Ascending aorta (tissue), 2 donors: ENCODE measurements around the gene TMEM145. TPM values are rescaled to one million over a fixed set of nuclear protein-coding genes. Genes with fewer than 3 reads are reported as not detected.

ENCODE experiments used
- DNase-seq, 2 donors: peaks; one replicate each; pipeline ENCODE4 v3.0.0-alpha.2; 2019; ENCODE audit warnings: low spot score in 2 of 2
- H3K27ac ChIP-seq, 2 donors: fragments of 200-600 bp; sonication (generic); one replicate each; pipeline ENCODE4 v1.5.1; 2016 to 2017; ENCODE audit warnings: mild to moderate bottlenecking in 1 of 2
- H3K27me3 ChIP-seq: fragments of 200-600 bp; sonication (generic); one replicate; pipeline ENCODE4 v1.5.1; 2017
- H3K36me3 ChIP-seq, 2 donors: fragments of 200-600 bp; sonication (generic); one replicate each; pipeline ENCODE4 v1.5.1; 2016
- H3K4me1 ChIP-seq, 2 donors: fragments of 200-600 bp; sonication (generic); one replicate each; pipeline ENCODE4 v1.5.1; 2016 to 2017; ENCODE audit warnings: mild to moderate bottlenecking in 1 of 2
- H3K4me3 ChIP-seq, 2 donors: fragments of 200-600 bp; sonication (generic); one replicate each; pipeline ENCODE4 v1.5.1; 2016 to 2017; ENCODE audit warnings: mild to moderate bottlenecking in 1 of 2
- H3K9me3 ChIP-seq, 2 donors: fragments of 200-600 bp; sonication (generic); one replicate each; pipeline ENCODE4 v1.5.1; 2016
- intact Hi-C: fragments of 100-400 bp; cut with DNase I; formaldehyde crosslinking; loops from one replicate; pipeline ENCODE4 v1.15.1; 2023
- total RNA-seq: library from RNA; depleted of rRNA; stranded (reverse); fragments of >200 nt; gene quantifications from one replicate; pipeline ENCODE4 v1.1.0, GENCODE V29; 2016
- TF ChIP-seq, protein P1 (sequence below), 3 experiments: fragments of 200-600 bp in 2 of 3; fragments of 450-650 bp in 1 of 3; sonication (generic) in 2 of 3; IDR thresholded peaks; one replicate each; pipeline ENCODE4 v1.5.1; 2016 to 2019; ENCODE audit warnings: antibody characterized with exemption in 3 of 3, mild to moderate bottlenecking in 1 of 3, moderate library complexity in 1 of 3

Gene TMEM145
- total RNA-seq, 1 donor from 2014 or later: not detected

DNA sequence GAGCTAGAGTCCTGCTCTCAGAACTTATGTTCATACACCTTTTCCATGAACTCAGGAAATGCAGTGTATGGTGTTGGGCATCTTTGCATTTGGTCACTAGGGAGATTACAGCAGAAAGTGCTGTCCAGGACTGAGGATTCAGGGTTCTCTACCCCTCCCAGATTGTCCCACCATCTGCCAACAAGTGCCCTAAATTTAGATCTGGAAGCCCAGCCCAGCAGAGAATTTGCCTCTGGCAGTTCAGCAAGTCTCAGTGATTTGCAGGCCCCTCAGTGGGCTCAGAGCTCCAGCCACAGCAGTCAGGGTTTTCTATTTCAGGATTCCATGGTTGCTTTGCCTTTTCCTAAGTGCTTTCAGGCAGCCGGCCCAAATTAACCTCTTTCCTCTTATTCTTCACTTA, 53.6 kb downstream of the TMEM145 start:
- H3K27ac ChIP-seq: no peak overlapping the region
- H3K27me3 ChIP-seq: no peaks in the 10 kb centered on the region
- no peak overlapping the region for H3K4me3 ChIP-seq
- DNase-seq: no peak
- H3K9me3 ChIP-seq: no peaks in the 10 kb centered on the region
- H3K36me3 ChIP-seq: peaks cover 17 to 37% of the 10 kb centered on the region in 2 donors
- TF ChIP-seq, protein P1, sequence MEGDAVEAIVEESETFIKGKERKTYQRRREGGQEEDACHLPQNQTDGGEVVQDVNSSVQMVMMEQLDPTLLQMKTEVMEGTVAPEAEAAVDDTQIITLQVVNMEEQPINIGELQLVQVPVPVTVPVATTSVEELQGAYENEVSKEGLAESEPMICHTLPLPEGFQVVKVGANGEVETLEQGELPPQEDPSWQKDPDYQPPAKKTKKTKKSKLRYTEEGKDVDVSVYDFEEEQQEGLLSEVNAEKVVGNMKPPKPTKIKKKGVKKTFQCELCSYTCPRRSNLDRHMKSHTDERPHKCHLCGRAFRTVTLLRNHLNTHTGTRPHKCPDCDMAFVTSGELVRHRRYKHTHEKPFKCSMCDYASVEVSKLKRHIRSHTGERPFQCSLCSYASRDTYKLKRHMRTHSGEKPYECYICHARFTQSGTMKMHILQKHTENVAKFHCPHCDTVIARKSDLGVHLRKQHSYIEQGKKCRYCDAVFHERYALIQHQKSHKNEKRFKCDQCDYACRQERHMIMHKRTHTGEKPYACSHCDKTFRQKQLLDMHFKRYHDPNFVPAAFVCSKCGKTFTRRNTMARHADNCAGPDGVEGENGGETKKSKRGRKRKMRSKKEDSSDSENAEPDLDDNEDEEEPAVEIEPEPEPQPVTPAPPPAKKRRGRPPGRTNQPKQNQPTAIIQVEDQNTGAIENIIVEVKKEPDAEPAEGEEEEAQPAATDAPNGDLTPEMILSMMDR (IDR thresholded peaks at IDR 0.05): no peak
- H3K4me1 ChIP-seq: no peaks in the 10 kb centered on the region
- intact Hi-C loops: no loop called here

DNA sequence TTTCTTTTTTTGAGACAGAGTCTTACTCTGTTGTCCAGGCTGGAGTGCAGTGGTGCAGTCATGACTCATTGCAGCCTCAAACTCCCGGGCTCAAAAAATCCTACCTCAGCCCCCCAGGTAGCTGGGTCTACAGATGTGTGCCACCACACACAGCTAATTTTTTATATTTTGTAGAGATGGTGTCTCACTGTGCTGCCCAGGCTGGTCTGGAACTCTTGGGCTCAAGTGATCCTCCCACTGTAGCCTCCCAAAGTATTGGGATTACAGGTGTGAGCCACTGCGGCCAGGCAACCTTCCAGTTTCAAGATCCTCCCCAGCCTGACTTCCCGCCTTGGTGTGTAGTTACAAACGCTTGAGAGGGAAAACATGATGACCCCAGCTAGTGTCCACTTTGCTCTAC, 54.8 kb downstream of the TMEM145 start:
- TF ChIP-seq, protein P1 (IDR thresholded peaks at IDR 0.05): no peak
- Histone ChIP-seq H3K27ac (no peak overlapping the region), H3K4me3 (no peak overlapping the region), H3K9me3 (no peaks in the 10 kb centered on the region), H3K4me1 (no peaks in the 10 kb centered on the region), H3K36me3 (peaks cover 17 to 24% of the 10 kb centered on the region in 2 donors), H3K27me3 (no peaks in the 10 kb centered on the region)
- intact Hi-C loops: no loop called here
- DNase-seq: no peak

DNA sequence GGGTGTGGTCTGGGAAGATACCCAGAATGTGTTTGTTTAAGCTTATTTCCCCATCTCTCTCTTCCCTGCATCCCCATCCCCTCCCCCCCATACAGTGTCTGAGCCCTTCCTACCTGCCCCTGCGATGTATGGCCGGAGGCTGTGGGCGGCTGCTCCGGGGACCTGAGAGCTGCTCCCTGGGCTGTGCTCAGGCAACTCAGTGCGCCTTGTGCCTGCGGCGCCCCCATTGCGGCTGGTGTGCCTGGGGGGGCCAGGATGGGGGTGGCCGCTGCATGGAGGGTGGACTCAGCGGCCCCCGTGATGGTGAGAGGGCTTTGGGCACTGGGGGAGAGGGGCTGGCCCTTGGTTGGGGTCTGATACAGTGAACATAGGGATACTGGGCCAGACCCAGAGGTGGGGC, 55.3 kb downstream of the TMEM145 start:
- H3K36me3 ChIP-seq: peaks cover 12 to 23% of the 10 kb centered on the region in 2 donors
- intact Hi-C loops: no loop called here
- TF ChIP-seq, protein P1 (IDR thresholded peaks at IDR 0.05): no peak

GRCh38 chr19:42368765-42369164, 55.7 kb downstream of the TMEM145 start:
- Histone ChIP-seq H3K36me3 (peaks cover 8 to 20% of the 10 kb centered on the region in 2 donors), H3K27me3 (no peaks in the 10 kb centered on the region), H3K27ac (no peak overlapping the region), H3K4me1 (no peaks in the 10 kb centered on the region), H3K9me3 (no peaks in the 10 kb centered on the region), H3K4me3 (no peak overlapping the region)
- intact Hi-C loops: no loop called here
- TF ChIP-seq, protein P1 (IDR thresholded peaks at IDR 0.05): no peak
- DNase-seq: no peak

More for the DNA sequence above, 55.3 kb downstream of the TMEM145 start:
- Histone ChIP-seq H3K27me3 (no peaks in the 10 kb centered on the region), H3K4me1 (no peaks in the 10 kb centered on the region), H3K4me3 (no peak overlapping the region), H3K9me3 (no peaks in the 10 kb centered on the region), H3K27ac (no peak overlapping the region)
- no peak for DNase-seq

DNA sequence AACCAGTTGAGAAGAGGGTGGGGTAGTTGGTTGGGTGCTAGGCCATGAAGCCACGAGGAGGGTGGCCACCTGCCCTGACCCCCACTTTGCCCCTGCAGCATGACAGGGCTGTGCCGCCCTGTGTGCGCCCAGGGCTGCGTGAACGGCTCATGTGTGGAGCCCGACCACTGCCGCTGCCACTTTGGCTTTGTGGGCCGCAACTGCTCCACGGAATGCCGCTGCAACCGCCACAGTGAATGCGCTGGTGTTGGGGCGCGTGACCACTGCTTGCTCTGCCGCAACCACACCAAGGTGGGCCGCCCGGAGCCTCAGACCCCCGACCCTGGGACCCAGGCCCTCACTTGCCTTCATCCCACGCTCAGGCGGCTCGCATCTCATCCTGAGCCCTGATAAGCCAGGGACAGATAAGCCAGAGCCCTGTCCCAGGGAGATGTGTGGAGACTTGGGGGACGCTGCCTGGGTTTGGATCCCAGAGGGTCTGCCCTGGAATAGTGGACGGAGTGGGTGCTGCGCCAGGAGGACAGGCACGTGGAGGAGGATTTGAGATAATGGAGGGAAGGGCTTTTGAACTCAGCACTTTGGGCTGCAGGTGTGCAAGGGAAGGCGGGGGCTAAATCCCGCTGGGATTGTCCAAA, 56.4 kb downstream of the TMEM145 start:
- DNase-seq: no peak

More for the DNA sequence above, 56.4 kb downstream of the TMEM145 start:
- TF ChIP-seq, protein P1 (IDR thresholded peaks at IDR 0.05): no peak
- H3K9me3 ChIP-seq: no peaks in the 10 kb centered on the region
- H3K27me3 ChIP-seq: no peaks in the 10 kb centered on the region
- peaks cover 4 to 14% of the 10 kb centered on the region in 2 donors for H3K36me3 ChIP-seq
- intact Hi-C loops: no loop called here
- no peak overlapping the region for H3K27ac ChIP-seq
- H3K4me3 ChIP-seq: no peak overlapping the region
- no peaks in the 10 kb centered on the region for H3K4me1 ChIP-seq
